B cell (primary cell): ENCODE data around the gene C9orf78. TPM values are rescaled to one million over a fixed set of nuclear protein-coding genes. Genes with fewer than 3 reads are reported as not detected.

ENCODE experiments used
- ATAC-seq: fragments of 200-7000 bp; cut with Tn5 transposase; one replicate; pipeline ENCODE4 v1.10.0; 2021; ENCODE audit warnings: low read depth, mild to moderate bottlenecking, moderate number of reproducible peaks, moderate library complexity
- CTCF ChIA-PET: fragments of 350-600 bp; sonication (Branson Sonifier 250); formaldehyde crosslinking; loops from one replicate; lab custom pipeline; 2021; ENCODE audit warnings: antibody characterized with exemption, inconsistent platforms; lab: Charles Lee
- POLR2A ChIA-PET: fragments of 350-600 bp; sonication (Branson Sonifier 250); formaldehyde crosslinking; loops from one replicate; lab custom pipeline; 2021; ENCODE audit warnings: antibody characterized with exemption; lab: Charles Lee
- DNase-seq: peaks from one replicate; pipeline ENCODE4 v3.0.0; 2013
- H2AFZ ChIP-seq: 2 replicates; pipeline ENCODE4 v1.6.1; 2012; ENCODE audit warnings: mild to moderate bottlenecking, low read depth, low read length; ENCODE audit not compliant: insufficient read depth, poor library complexity, severe bottlenecking
- H3K27ac ChIP-seq, 2 donors: 1 replicate in 1 of 2; 2 replicates in 1 of 2; pipeline ENCODE4 v1.5.1; 2012 to 2013; ENCODE audit warnings: low read length in 2 of 2, mild to moderate bottlenecking in 2 of 2, moderate library complexity in 1 of 2
- H3K27me3 ChIP-seq, 4 experiments: fragments of 200-600 bp in 1 of 4; sonication (generic) in 1 of 4; replicated peaks in 1 of 4; 1 replicate in 2 of 4; 2 replicates in 2 of 4; pipeline versions ENCODE4 v1.6.1 to v1.7.0; 2013 to 2016; ENCODE audit warnings: low read length in 3 of 4, mild to moderate bottlenecking in 2 of 4, mixed read lengths in 1 of 4, moderate library complexity in 1 of 4; ENCODE audit not compliant: insufficient read depth in 4 of 4, control insufficient read depth in 3 of 4; ENCODE audit errors: control extremely low read depth in 1 of 4
- H3K36me3 ChIP-seq, 2 experiments: replicated peaks in 1 of 2; 1 replicate in 1 of 2; 2 replicates in 1 of 2; pipeline versions ENCODE4 v1.6.1 to v1.7.1; 2013; ENCODE audit warnings: low read length in 1 of 2; ENCODE audit not compliant: insufficient read depth in 2 of 2, control insufficient read depth in 1 of 2; ENCODE audit errors: control extremely low read depth in 1 of 2, extremely low read depth in 1 of 2
- H3K4me1 ChIP-seq, 2 donors: fragments of 200-600 bp in 1 of 2; sonication (generic) in 1 of 2; 1 replicate in 1 of 2; 2 replicates in 1 of 2; pipeline versions ENCODE4 v1.5.1 to v1.6.1; 2013 to 2017; ENCODE audit warnings: low read length in 2 of 2; ENCODE audit not compliant: control insufficient read depth in 2 of 2, insufficient read depth in 2 of 2
- H3K4me2 ChIP-seq: replicated peaks from 2 replicates; pipeline ENCODE3; 2012; ENCODE audit warnings: mild to moderate bottlenecking, low read depth, low read length; ENCODE audit not compliant: poor library complexity, severe bottlenecking
- H3K4me3 ChIP-seq, 5 experiments: fragments of 200-600 bp in 1 of 5; sonication (generic) in 1 of 5; 1 replicate in 3 of 5; 2 replicates in 2 of 5; pipeline versions ENCODE4 v1.5.1 to v1.7.0; 2011 to 2016; ENCODE audit warnings: low read length in 4 of 5, mild to moderate bottlenecking in 4 of 5, low read depth in 2 of 5, control low read depth in 1 of 5, moderate library complexity in 1 of 5; ENCODE audit not compliant: insufficient read depth in 1 of 5; ENCODE audit errors: control extremely low read depth in 1 of 5, extremely low read depth in 1 of 5
- H3K79me2 ChIP-seq: fragments of 200-600 bp; sonication (generic); one replicate; pipeline ENCODE4 v1.6.0; 2016; ENCODE audit warnings: low read length; ENCODE audit not compliant: control insufficient read depth, insufficient read depth
- H3K9ac ChIP-seq: fragments of 200-600 bp; sonication (generic); 2 replicates; pipeline ENCODE4 v1.6.1; 2017; ENCODE audit warnings: mild to moderate bottlenecking, low read length, moderate library complexity
- H3K9me3 ChIP-seq, 3 donors: one replicate each; pipeline versions ENCODE4 v1.6.1 to v1.7.1; 2013; ENCODE audit warnings: low read length in 2 of 3; ENCODE audit not compliant: control insufficient read depth in 2 of 3, insufficient read depth in 1 of 3; ENCODE audit errors: control extremely low read depth in 1 of 3
- H4K20me1 ChIP-seq: 2 replicates; pipeline ENCODE4 v1.6.0; 2012; ENCODE audit warnings: mild to moderate bottlenecking, low read length; ENCODE audit not compliant: insufficient read depth, control insufficient read depth, poor library complexity, severe bottlenecking
- H3K27ac Mint-ChIP-seq: one replicate; pipeline ENCODE4 v1.8.0; 2021; ENCODE audit warnings: mixed read lengths
- H3K27me3 Mint-ChIP-seq: one replicate; pipeline ENCODE4 v1.8.0; 2021; ENCODE audit warnings: mixed read lengths
- H3K4me1 Mint-ChIP-seq: one replicate; pipeline ENCODE4 v1.8.0; 2021; ENCODE audit warnings: mixed read lengths
- H3K4me3 Mint-ChIP-seq: one replicate; pipeline ENCODE4 v1.8.0; 2021; ENCODE audit warnings: mixed read lengths
- H3K9me3 Mint-ChIP-seq: one replicate; pipeline ENCODE4 v1.8.0; 2022; ENCODE audit warnings: mixed read lengths; ENCODE audit not compliant: insufficient read depth
- EZH2 ChIP-seq: IDR thresholded peaks from 2 replicates; pipeline ENCODE4 v1.6.1; 2012; ENCODE audit warnings: borderline replicate concordance, low read depth, mild to moderate bottlenecking, moderate library complexity, low read length; ENCODE audit not compliant: insufficient read depth, poor library complexity, severe bottlenecking
- WGBS: methylation state at CpG from one replicate; pipeline ENCODE4 v1.1.5; 2013; ENCODE audit warnings: missing lambda C conversion rate; ENCODE audit not compliant: insufficient coverage; 5-methylcytosine and 5-hydroxymethylcytosine counted together
- intact Hi-C: fragments of 100-400 bp; cut with micrococcal nuclease; formaldehyde crosslinking; loops from one replicate; pipeline ENCODE4 v1.10.0; 2022
- polyA plus RNA-seq: library from polyadenylated mRNA; depleted of rRNA; stranded (reverse); fragments of >200 nt; gene quantifications from 2 replicates; pipeline ENCODE4 v1.2.3, GENCODE V29; 2012
- small RNA-seq: library from RNA; depleted of rRNA; stranded (forward); fragments of <200 nt; gene quantifications from one replicate; pipeline ENCODE3, GENCODE V24; 2012; ENCODE audit warnings: low replicate concordance, low read depth; ENCODE audit not compliant: insufficient read length
- total RNA-seq, 2 donors: library from RNA; stranded (reverse); fragments of 120-200 nt in 1 of 2; gene quantifications; 1 replicate in 1 of 2; 2 replicates in 1 of 2; pipeline versions ENCODE4 v1.2.3 to v1.2.4, GENCODE V29; 2013 to 2022
- TF ChIP-seq, protein P1 (sequence below): fragments of 200-600 bp; IDR thresholded peaks from one replicate; pipeline ENCODE4 v1.8.0; 2022; ENCODE audit warnings: antibody characterized with exemption, mild to moderate bottlenecking

C9orf78 gene
- total and polyA plus RNA-seq, 2 donors (not counting 1 experiment from before 2014, with no cell fraction given), result 42.8 to 43.6 TPM

DNA sequence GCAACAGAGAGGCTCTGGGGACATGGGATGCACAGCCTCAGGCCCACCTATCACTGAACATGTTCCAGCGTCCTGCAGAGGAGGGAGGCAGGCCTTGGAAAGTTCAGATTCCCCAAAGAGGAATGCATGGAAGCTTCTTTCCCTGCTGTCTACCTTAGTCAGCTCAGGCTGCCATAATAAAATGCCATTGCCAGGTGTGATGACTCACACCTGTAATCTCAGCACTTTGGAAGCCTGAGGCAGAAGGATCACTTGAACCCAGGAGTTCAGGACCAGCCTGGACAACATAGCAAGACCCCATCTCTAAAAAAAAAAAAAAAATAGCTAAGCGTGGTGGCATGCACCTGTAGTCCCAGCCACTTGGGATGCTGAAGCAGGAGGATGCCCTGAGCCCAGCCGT, 56.6 kb downstream of the C9orf78 start:
- intact Hi-C loops, result no loop called here
- Histone ChIP-seq H4K20me1 (no peaks in the 10 kb centered on the region), H3K4me3 (no peak overlapping the region), H2AFZ (no peak overlapping the region), H3K79me2 (no peaks in the 10 kb centered on the region), H3K9ac (no peak overlapping the region), H3K36me3 (no peaks in the 10 kb centered on the region), H3K4me2 (no peak overlapping the region), H3K27me3 (peaks cover 0 to 35% (median 7%) of the 10 kb centered on the region in 4 experiments), H3K4me1 (no peaks in the 10 kb centered on the region), H3K9me3 (no peaks in the 10 kb centered on the region), H3K27ac (no peak overlapping the region)
- ChIA-PET POLR2A (interaction anchor here (0.6 kb wide), 1 partner anchor 1164 kb away, joined by 4 read pairs; no protein-coding TSS in a partner anchor), CTCF (no interaction called here)
- TF ChIP-seq EZH2, result no peak
- TF ChIP-seq, protein P1, sequence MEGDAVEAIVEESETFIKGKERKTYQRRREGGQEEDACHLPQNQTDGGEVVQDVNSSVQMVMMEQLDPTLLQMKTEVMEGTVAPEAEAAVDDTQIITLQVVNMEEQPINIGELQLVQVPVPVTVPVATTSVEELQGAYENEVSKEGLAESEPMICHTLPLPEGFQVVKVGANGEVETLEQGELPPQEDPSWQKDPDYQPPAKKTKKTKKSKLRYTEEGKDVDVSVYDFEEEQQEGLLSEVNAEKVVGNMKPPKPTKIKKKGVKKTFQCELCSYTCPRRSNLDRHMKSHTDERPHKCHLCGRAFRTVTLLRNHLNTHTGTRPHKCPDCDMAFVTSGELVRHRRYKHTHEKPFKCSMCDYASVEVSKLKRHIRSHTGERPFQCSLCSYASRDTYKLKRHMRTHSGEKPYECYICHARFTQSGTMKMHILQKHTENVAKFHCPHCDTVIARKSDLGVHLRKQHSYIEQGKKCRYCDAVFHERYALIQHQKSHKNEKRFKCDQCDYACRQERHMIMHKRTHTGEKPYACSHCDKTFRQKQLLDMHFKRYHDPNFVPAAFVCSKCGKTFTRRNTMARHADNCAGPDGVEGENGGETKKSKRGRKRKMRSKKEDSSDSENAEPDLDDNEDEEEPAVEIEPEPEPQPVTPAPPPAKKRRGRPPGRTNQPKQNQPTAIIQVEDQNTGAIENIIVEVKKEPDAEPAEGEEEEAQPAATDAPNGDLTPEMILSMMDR, result no peak
- WGBS, result 57% methylated on average over 1 of the region's 3 CpGs
- DNase-seq (no peak), ATAC-seq (no peak)
- Mint-ChIP-seq H3K27ac (no peak overlapping the region), H3K4me3 (no peak overlapping the region), H3K9me3 (no peaks in the 10 kb centered on the region), H3K4me1 (no peaks in the 10 kb centered on the region), H3K27me3 (peaks cover 23% of the 10 kb centered on the region)

DNA sequence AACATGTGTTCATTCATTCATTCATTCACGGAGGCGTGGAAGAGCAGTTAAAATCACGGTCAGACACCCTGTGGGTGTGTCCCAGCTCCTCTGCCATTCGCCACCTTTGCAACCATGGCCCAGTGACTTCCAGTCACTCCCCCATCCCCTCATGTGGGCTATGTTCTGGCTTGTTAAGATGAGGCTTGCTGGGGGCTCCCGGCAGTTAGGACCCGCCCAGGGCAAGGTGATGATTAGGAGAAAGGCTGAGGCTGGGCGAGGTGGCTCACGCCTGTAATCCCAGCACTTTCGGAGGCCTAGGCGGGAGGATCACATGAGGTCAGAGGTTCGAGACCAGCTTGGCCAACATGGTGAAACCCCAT, 57.3 kb downstream of the C9orf78 start:
- H2AFZ ChIP-seq, result no peak overlapping the region
- no peak for DNase-seq
- no peaks in the 10 kb centered on the region for H4K20me1 ChIP-seq
- ChIA-PET CTCF (interaction anchor here (1.1 kb wide), 1 partner anchor 13 kb away, joined by 4 read pairs; no protein-coding TSS in a partner anchor), POLR2A (no interaction called here)
- H3K27me3 ChIP-seq, result peaks cover 0 to 35% (median 7%) of the 10 kb centered on the region in 4 experiments
- H3K9me3 ChIP-seq, result no peaks in the 10 kb centered on the region
- no peaks in the 10 kb centered on the region for H3K4me1 ChIP-seq
- Mint-ChIP-seq H3K4me3 (no peak overlapping the region), H3K27me3 (peaks cover 26% of the 10 kb centered on the region), H3K9me3 (no peaks in the 10 kb centered on the region), H3K27ac (no peak overlapping the region), H3K4me1 (no peaks in the 10 kb centered on the region)
- no peaks in the 10 kb centered on the region for H3K36me3 ChIP-seq
- H3K4me3 ChIP-seq, result no peak overlapping the region
- WGBS, result 41% methylated on average over 5 of the region's 11 CpGs
- ATAC-seq, result no peak
- no peak overlapping the region for H3K27ac ChIP-seq
- intact Hi-C loops, result no loop called here
- no peaks in the 10 kb centered on the region for H3K79me2 ChIP-seq
- TF ChIP-seq EZH2, result no peak
- TF ChIP-seq, protein P1, result no peak
- H3K9ac ChIP-seq, result no peak overlapping the region
- no peak overlapping the region for H3K4me2 ChIP-seq

Small RNAs within 50 kb of the gene (small RNA-seq; reads per million reads assigned to genes)
- gene MIR6855, result not detected

Other genes starting within 250 kb of the C9orf78 start
- not detected in 2 replicates for gene C9orf50, start 214.2 kb downstream of the C9orf78 start, total RNA-seq
- not detected in 2 replicates for gene C9orf50, start 214.2 kb downstream of the C9orf78 start, polyA plus RNA-seq
- gene NTMT1, start 209.1 kb downstream of the C9orf78 start, total RNA-seq, result 33.6 and 35.3 TPM in 2 replicates
- 21.8 and 29.9 TPM in 2 replicates for gene NTMT1, start 209.1 kb downstream of the C9orf78 start, polyA plus RNA-seq
- gene ASB6, start 193.1 kb downstream of the C9orf78 start, total RNA-seq, result 24.8 and 27.7 TPM in 2 replicates
- 18.6 and 27.9 TPM in 2 replicates for gene ASB6, start 193.1 kb downstream of the C9orf78 start, polyA plus RNA-seq
- not detected in 2 replicates for gene PRRX2, start 169.6 kb downstream of the C9orf78 start, total RNA-seq
- gene PRRX2, start 169.6 kb downstream of the C9orf78 start, polyA plus RNA-seq, result not detected in 2 replicates
- gene PTGES, start 82.2 kb downstream of the C9orf78 start, total RNA-seq, result not detected in 2 replicates
- gene PTGES, start 82.2 kb downstream of the C9orf78 start, polyA plus RNA-seq, result 0.07 TPM in 1 of 2 replicates, not detected in the other
- gene TOR1B, start 32.1 kb downstream of the C9orf78 start, total RNA-seq, result 17.4 and 18.9 TPM in 2 replicates
- 13.3 and 16.1 TPM in 2 replicates for gene TOR1B, start 32.1 kb downstream of the C9orf78 start, polyA plus RNA-seq
- gene TOR1A, start 11.1 kb downstream of the C9orf78 start, total RNA-seq, result 30.3 and 35.3 TPM in 2 replicates
- gene TOR1A, start 11.1 kb downstream of the C9orf78 start, polyA plus RNA-seq, result 17.3 and 28.6 TPM in 2 replicates
- 49.5 and 52.2 TPM in 2 replicates for gene USP20, start 183 bp upstream of the C9orf78 start, total RNA-seq
- gene USP20, start 183 bp upstream of the C9orf78 start, polyA plus RNA-seq, result 72.6 and 87.0 TPM in 2 replicates
- 318 and 337 TPM in 2 replicates for gene FNBP1, start 207.9 kb upstream of the C9orf78 start, total RNA-seq
- 42.9 and 58.7 TPM in 2 replicates for gene FNBP1, start 207.9 kb upstream of the C9orf78 start, polyA plus RNA-seq
- gene GPR107, start 218.6 kb upstream of the C9orf78 start, total RNA-seq, result 26.8 and 28.1 TPM in 2 replicates
- 10.4 and 13.4 TPM in 2 replicates for gene GPR107, start 218.6 kb upstream of the C9orf78 start, polyA plus RNA-seq